Keratinocyte (primary cell): Measurements from ENCODE around the gene FBXO30.

Experiments used
- CTCF ChIP-seq, 3 experiments: IDR thresholded peaks in 1 of 3; conservative IDR thresholded peaks in 1 of 3; optimal IDR thresholded peaks in 1 of 3; 2 replicates in 2 of 3; 3 replicates in 1 of 3; pipeline versions ENCODE3 to v1.5.1; 2011; ENCODE audit warnings: low read length in 3 of 3, mild to moderate bottlenecking in 3 of 3, moderate library complexity in 2 of 3, control low read depth in 1 of 3, inconsistent platforms in 1 of 3; ENCODE audit not compliant: insufficient read depth in 2 of 3; ENCODE audit errors: extremely low read depth in 1 of 3
- EZH2 ChIP-seq: IDR thresholded peaks from one replicate; pipeline ENCODE4 v1.6.1; 2012; ENCODE audit warnings: inconsistent platforms, mild to moderate bottlenecking, low read length, moderate library complexity

- TF ChIP-seq CTCF (optimal IDR thresholded peaks at IDR 0.05 in 1 of 3, IDR thresholded peaks at IDR 0.05 in 1 of 3, conservative IDR thresholded peaks at IDR 0.05 in 1 of 3; ENCODE audit: extremely low read depth in 1 of 3, insufficient read depth in 2 of 3, low read length in 3 of 3) (no peak), EZH2 (no peak)
Measured at GRCh38 chr6:145818796-145819195, 4.2 kb upstream of the FBXO30 start.
